ENCODE results near the gene HOTAIR. TPM values are rescaled to one million over a fixed set of nuclear protein-coding genes. Genes with fewer than 3 reads are reported as not detected.

HOTAIR gene
- total RNA-seq, result 1.1 to 1.8 TPM (median 1.8 TPM) in 3 replicates

GRCh38 chr12:53974084-53975063 is at the start of gene HOTAIR:
Gene HOTAIR (minus strand): TSS chr12:53974954.
- DNase-seq (ENCODE audit: low spot score in 2 of 2, unreplicated experiment in 2 of 2), result no peak
- H3K9me3 Mint-ChIP-seq, result no peaks in the 10 kb centered on the region
- H3K27ac Mint-ChIP-seq, result no peak within 1 kb of the TSS
- H3K27me3 Mint-ChIP-seq (ENCODE audit: low read depth), result peaks cover 99% of the 10 kb centered on the region
- H3K36me3 Mint-ChIP-seq, result no peaks in the 10 kb centered on the region
- no peak for TF ChIP-seq CTCF (IDR thresholded peaks at IDR 0.05; ENCODE audit: unreplicated experiment)
- peaks cover 12% of the 10 kb centered on the region for H3K4me1 Mint-ChIP-seq
- H3K4me3 Mint-ChIP-seq, result peak within 1 kb of the TSS; percentile 51

GRCh38 chr12:54024127-54024526 is 49.4 kb upstream of the HOTAIR start:
- no peak for TF ChIP-seq CTCF (IDR thresholded peaks at IDR 0.05; ENCODE audit: unreplicated experiment)
- peaks cover 90% of the 10 kb centered on the region for H3K27me3 Mint-ChIP-seq (ENCODE audit: low read depth)
- H3K4me1 Mint-ChIP-seq, result peaks cover 70% of the 10 kb centered on the region
- no peak overlapping the region for H3K4me3 Mint-ChIP-seq
- no peak for DNase-seq (ENCODE audit: low spot score in 2 of 2, unreplicated experiment in 2 of 2)
- H3K9me3 Mint-ChIP-seq, result no peaks in the 10 kb centered on the region
- no peaks in the 10 kb centered on the region for H3K36me3 Mint-ChIP-seq
- peak overlapping the region; percentile 83 for H3K27ac Mint-ChIP-seq

GRCh38 chr12:54022960-54023884 is 48.5 kb upstream of the HOTAIR start:
- Mint-ChIP-seq H3K36me3 (no peaks in the 10 kb centered on the region), H3K27me3 (ENCODE audit: low read depth) (peaks cover 88% of the 10 kb centered on the region), H3K9me3 (no peaks in the 10 kb centered on the region), H3K27ac (no peak overlapping the region), H3K4me1 (peaks cover 70% of the 10 kb centered on the region), H3K4me3 (no peak overlapping the region)
- no peak for TF ChIP-seq CTCF (IDR thresholded peaks at IDR 0.05; ENCODE audit: unreplicated experiment)
- no peak for DNase-seq (ENCODE audit: low spot score in 2 of 2, unreplicated experiment in 2 of 2)

GRCh38 chr12:54021432-54022013 is 46.8 kb upstream of the HOTAIR start:
- peak overlapping the region; percentile 75 for H3K27ac Mint-ChIP-seq
- peak overlapping the region; percentile 51 for H3K4me3 Mint-ChIP-seq
- peaks cover 84% of the 10 kb centered on the region for H3K27me3 Mint-ChIP-seq (ENCODE audit: low read depth)
- H3K36me3 Mint-ChIP-seq, result no peaks in the 10 kb centered on the region
- no peak for TF ChIP-seq CTCF (IDR thresholded peaks at IDR 0.05; ENCODE audit: unreplicated experiment)
- no peak for DNase-seq (ENCODE audit: low spot score in 2 of 2, unreplicated experiment in 2 of 2)
- H3K9me3 Mint-ChIP-seq, result no peaks in the 10 kb centered on the region
- H3K4me1 Mint-ChIP-seq, result peaks cover 65% of the 10 kb centered on the region

Data from mesothelial cell of epicardium (in vitro differentiated cells).